Measurements from ENCODE around the gene ALDH3B1.
A peak's percentile ranks its signal among the peaks of the same experiment; 100 is the strongest.
"Not testable (repeated sequence)": the region's sequence is repeated elsewhere in the genome, so short reads cannot be mapped to it uniquely, and the experiment has no call there.

DNA sequence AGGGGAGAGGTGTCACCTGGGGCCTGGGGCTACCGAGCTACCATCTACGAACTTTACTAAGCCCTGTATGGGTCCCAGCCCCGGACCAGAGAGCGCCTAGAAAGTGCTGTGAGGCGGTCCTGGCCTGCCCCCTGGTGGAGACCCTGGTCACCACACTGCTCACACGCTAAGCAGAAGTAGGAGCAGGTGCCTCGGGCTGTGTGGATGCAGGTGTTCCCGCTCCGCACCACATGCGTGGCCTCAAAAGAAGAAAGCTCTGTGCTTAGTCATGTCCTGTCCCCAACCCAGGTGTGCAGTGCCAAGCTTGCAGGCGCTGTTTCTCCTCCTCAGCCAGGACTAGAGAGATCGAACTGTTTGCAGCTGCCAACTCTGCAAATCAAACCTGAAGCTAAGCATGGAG, 16.3 kb upstream of the ALDH3B1 start:
- TF ChIP-seq, protein P1, sequence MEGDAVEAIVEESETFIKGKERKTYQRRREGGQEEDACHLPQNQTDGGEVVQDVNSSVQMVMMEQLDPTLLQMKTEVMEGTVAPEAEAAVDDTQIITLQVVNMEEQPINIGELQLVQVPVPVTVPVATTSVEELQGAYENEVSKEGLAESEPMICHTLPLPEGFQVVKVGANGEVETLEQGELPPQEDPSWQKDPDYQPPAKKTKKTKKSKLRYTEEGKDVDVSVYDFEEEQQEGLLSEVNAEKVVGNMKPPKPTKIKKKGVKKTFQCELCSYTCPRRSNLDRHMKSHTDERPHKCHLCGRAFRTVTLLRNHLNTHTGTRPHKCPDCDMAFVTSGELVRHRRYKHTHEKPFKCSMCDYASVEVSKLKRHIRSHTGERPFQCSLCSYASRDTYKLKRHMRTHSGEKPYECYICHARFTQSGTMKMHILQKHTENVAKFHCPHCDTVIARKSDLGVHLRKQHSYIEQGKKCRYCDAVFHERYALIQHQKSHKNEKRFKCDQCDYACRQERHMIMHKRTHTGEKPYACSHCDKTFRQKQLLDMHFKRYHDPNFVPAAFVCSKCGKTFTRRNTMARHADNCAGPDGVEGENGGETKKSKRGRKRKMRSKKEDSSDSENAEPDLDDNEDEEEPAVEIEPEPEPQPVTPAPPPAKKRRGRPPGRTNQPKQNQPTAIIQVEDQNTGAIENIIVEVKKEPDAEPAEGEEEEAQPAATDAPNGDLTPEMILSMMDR (IDR thresholded peaks at IDR 0.05; ENCODE audit: poor library complexity, severe bottlenecking), result peak; percentile 63
- TF ChIP-seq EZH2 (IDR thresholded peaks at IDR 0.05; ENCODE audit: borderline replicate concordance, insufficient read depth, low read length, poor library complexity, severe bottlenecking); TAF1 (IDR thresholded peaks at IDR 0.05; ENCODE audit: low read depth): not testable (repeated sequence)
